HG03571 (cell line): ENCODE measurements around the gene KLHL6.
"Not testable (repeated sequence)": the region's sequence is repeated elsewhere in the genome, so short reads cannot be mapped to it uniquely, and the experiment has no call there.

Experiments
- ATAC-seq: cut with Tn5 transposase; IDR thresholded peaks from one replicate; pipeline ENCODE4 v1.9.1; 2021; ENCODE audit not compliant: unreplicated experiment

KLHL6 gene

DNA sequence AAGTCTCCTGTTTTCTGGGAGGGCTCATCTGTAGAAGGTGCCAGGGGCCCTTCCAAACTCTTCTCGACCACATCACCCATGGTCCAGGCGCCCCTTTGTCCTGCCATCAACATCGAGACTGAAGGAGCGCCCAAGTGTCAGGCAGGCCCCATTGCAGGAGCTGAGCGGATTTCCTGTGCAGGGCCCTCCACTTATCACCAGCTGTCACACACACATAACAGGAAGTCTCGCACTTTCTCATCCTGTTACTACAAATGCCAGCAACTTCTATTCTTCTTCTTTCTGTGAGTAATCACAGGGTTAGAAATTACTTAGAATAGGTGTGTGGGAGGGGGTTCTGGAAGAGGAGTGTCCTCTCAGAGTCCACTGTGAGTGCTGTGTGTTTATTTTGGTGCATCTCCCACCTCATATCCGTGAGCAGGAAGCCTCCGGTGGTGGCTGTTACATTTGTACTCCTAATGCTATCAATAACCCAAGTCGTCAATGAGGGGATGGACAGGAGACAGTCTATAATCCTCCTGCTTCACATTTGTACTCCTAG lies at the start of gene KLHL6:
Gene KLHL6 (minus strand): TSS at position 166 of the 541 bp plus-strand sequence. CDS start 53 bp downstream, at position 113.
- peak; percentile 88 for ATAC-seq

DNA sequence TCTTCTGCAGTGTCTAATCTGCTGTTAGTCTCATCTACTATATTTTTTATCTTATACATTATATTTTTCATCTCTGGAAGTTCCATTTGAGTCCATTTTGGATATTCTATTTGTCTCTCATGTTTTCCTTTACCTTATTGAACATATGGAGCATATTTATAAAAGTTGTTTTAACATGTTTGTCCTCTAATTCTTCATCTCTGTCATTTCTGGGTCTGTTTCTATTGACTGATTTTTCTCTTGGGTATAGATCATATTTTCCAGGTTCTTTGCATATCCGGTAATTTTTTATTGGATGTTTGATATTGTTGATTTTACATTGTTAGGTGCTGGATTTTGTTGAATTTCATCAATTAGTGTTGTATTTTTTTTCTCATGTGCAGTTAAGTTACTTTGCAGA lies 42.5 kb upstream of the KLHL6 start:
- ATAC-seq = no peak

DNA sequence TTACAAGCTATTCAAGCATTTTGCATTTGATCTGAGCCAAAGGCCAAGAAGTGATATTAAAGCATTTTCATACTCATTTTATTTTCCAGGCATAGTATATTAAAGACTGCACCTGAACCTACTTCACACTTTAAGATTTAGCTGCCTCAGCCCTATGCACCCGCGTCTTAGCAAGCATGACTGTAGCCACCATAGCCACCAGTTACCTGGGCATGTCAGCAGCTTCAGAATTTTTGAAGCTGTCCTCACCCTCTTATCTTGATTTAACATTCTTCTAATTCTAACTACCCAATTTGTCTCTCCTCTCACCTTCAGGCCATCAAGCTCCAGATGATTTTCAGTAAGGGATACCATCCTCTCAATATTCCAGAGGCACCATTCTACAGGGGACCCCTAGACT lies 39.1 kb upstream of the KLHL6 start:
- ATAC-seq = no peak

DNA sequence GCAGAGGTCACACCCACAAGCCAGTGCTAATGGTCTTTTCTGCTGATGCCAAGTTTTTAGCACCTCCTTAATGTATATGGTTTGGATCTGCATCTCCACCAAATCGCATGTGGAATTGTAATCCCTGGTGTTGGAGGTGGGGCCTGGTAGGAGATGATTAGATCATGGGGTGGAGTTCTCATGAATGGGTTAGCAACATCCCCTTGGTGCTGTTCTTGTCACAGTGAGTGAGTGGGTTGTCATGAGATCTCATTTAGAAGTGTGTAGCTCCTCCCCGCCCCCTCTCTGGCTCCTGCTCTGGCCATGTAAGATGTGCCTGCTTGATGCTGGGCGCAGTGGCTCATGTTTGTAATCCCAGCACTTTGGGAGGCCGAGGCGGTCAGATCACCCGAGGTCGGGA lies 37.3 kb upstream of the KLHL6 start:
- no peak for ATAC-seq

DNA sequence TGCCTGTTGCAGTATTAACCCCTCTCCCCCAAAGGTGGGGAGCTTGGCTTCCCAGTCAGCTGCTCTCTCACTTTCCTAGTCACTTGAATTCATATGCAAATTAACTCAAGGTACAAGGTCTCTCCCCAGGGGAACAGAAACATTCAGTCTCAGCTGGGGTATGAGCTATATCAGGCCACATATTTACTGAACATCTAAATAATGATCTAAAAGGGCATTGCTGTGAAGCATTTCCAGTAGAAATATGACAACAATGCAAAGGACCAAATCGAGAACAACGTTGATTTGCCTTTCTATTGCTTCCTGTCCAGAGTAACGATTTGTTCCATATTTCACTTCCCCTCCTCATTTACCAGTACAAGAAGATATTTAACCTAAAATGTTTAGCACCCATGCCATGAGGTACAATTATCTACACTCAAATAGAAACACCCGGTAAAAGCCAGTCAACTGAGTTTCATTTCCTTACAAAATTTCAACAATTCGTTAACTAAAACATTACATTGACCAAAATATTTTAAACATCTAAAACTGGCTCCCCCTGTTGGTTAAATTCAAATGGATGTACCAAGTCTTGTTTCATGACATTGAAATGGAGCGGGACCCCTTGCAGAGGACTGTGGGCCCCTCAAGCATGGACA lies 36.5 kb upstream of the KLHL6 start:
- peak; percentile 94 for ATAC-seq

- no peak for ATAC-seq
Observed at GRCh38 chr3:183590442-183590841, 34.9 kb upstream of the KLHL6 start.

DNA sequence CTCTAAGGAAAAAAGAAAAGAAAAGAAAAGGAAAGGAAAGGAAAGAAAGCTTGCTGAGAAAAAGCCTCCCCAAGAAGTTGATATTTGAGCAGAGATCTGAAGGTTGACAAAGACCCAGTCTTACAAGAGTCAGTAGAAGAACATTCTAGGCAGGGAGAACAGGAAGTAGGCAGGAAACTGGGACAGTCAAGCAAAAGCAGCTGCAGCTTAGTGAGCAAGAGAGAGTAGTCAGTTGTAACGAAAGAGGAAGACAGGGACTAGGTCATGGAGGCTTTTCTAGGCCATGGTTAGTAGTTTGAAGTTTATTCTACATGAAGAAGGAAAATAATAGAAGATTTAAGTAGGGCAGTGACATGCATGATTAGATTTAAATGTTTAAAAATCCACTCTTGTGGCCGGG lies 31.8 kb upstream of the KLHL6 start:
- ATAC-seq = no peak

DNA sequence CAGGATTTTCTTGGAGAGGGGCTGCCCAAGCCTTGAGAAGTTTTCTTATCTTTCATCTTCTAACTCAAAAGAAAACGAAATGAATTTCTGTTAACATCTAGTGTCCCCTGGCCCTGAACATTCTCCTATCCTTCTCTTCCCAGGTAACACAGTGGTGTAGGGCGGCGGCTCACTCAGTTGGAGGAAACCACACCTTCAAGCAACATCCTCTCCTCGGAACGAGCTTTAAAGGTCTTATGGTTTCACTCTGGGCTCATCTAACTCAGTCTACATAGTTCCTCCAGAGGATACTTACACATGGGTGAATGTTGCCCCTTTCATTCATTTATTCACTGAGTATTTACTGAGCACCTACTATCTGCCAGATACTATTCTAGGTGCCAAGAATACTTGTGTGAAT lies 31.0 kb upstream of the KLHL6 start:
- ATAC-seq = no peak

GRCh38 chr3:183584914-183585280 lies 29.4 kb upstream of the KLHL6 start:
- ATAC-seq = no peak

- ATAC-seq = no peak
Observed at GRCh38 chr3:183584246-183584913, 28.9 kb upstream of the KLHL6 start.

DNA sequence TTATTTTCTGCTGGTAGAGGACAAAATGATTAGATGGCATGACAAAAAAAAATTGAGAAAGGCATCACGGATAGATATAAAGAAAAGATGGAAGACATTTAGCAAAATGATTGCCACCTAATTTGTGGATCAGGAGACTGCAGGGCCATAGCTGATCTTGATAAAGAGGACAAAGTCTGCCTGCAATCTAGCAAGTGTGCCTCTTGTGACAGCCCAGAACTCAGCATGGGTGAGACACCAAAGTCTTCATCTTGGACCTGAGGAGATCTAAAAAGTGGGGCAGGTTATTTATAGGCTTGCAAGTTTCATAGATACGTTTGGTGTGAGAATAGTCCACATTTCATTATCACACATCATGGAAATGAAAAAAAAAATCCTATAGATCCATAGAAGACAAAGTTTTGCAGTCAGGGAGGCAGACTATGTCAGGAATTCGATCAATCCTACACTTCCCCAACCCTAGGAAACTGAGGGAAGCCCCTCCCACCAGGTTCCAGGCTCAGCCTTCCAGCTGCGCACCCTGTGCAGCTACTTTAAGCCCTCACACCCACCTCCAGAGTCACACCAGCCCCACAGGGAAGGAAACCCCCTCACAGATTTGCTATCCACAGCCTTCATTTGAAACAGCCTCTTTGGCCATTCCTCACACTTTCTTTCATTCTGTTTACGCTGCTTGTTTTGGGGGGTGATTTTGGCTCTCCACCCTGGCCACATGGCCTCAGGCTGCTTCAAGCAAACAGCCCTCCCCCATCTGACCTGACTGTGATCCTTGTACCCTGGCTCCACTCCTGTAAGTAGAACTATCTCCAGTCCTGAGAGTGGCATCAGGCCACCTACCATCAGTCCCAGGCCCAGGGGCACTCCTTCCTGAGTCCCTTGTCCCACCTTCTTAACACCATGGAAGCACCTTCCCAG lies 28.1 kb upstream of the KLHL6 start:
- ATAC-seq = no peak

GRCh38 chr3:183582161-183582560 lies 26.7 kb upstream of the KLHL6 start:
- ATAC-seq = no peak

GRCh38 chr3:183581496-183582155 lies 26.1 kb upstream of the KLHL6 start:
- ATAC-seq = no peak

DNA sequence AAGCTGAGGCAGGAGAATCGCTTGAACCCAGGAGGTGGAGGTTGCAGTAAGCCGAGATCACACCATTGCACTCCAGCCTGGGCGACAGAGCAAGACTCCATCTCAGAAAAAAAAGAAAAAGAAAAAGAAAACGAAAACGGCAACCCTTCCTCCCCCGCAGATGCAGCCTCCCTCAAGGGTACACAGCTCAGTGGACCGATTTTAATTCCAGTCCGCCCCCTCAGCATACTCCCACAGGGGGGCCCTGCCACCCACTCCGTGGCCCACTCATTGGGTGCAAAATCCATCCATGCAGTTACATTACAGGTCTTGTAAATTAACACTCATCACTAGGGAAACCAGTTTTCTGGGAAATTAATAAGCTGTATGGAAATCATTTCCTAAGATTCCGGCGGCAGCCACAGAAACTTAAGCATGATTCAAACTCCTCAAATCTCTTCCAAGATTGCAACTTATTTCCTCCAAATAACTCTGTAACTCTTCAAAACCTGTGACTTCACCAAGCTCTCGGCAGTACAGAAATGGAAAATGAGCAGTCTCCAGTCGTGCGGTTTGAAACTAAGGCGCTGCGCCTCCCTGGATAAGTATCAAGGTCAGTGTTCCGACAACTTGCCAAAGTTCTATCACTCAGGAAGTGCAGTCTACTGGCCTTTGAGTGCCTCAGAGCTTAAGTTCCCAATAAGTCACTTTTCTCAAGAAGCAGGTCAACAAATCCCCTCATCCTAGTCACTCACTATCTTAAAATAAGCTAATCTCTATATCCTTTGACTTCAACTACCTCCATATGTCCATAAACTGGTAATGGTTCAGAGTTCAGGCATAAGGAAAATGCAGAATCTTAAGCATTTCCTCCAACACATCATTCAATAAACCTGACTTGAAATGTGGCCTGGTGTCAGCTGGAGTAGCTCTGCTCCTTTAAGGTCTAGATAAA lies 24.7 kb upstream of the KLHL6 start:
- ATAC-seq = no peak

GRCh38 chr3:183578179-183578578 lies 22.7 kb upstream of the KLHL6 start:
- ATAC-seq = no peak

DNA sequence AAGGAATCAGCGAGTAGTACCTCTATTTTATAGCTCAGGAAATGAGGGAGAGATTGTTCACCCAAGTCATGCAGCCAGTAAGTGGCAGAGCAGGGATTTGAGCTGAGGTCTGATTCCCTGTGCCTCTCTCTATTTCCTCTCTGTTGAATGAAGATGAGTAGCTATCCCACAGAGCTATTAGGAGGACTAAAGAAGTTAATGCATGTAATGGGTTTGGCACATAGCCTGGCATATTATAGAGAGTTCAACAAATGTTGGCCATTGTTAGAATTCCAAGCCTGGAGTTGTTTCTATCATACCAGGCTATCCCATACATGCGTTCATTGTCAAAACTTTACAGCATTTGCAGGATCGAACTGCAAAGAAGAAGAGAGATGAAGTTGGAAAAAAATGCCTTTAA lies 21.8 kb upstream of the KLHL6 start:
- ATAC-seq = no peak

DNA sequence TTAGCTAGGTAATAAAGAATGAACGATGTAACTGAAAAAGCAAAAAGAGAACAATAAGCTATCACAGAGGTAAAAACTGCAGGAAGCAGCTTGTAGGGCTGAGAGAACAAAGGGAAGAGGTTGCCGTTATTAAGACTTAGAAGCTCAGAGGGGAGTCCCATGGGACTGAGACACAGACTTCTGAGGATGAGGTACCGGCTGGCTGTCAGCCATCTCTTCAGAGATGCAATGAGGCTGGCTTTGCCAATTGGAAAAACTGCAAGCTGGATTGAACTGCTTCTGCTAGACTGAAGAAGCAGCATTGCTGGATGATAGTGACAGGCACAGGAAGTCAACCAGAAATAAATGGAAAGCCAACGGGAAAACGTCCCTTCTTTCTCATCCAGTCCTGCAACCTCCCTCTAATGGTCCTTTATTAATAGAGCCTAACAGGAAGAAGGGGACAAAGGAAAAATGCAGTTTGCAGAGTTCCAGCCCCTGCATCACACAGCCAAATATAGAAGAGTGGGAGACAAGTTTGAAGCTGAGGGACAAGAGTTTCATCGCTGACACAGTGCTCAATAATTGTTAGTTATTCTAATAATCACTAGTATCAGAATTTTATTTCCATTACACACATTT lies 21.1 kb upstream of the KLHL6 start:
- no peak for ATAC-seq

GRCh38 chr3:183572935-183573334 lies 17.4 kb upstream of the KLHL6 start:
- ATAC-seq = peak; percentile 84

- not testable (repeated sequence) for ATAC-seq
Observed at GRCh38 chr3:183570191-183570590, 14.7 kb upstream of the KLHL6 start.

DNA sequence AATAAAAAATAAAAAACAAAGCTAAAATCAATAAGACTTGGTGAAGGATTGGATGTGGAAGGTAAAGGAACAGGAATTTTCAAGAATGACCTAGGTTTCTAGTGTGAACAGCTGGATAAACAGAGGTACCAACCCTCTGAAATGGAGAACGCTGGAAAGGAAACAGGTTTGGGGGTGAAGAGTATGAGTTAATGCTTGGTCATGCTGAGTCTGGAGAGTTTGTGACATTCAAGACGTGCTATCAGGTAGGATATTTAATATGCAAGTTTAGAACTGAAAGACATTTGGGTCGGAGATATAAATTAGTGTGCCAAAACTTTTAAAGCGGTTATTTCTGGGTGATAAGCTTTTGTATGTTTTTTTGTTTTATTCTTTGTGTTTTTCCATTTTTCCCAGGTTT lies 11.4 kb upstream of the KLHL6 start:
- ATAC-seq = no peak
